B cell (primary cell): ENCODE data around the gene ATP1B3.

Source experiments
- CTCF ChIP-seq: fragments of 200-600 bp; IDR thresholded peaks from one replicate; pipeline ENCODE4 v1.8.0; 2022; ENCODE audit warnings: antibody characterized with exemption, mild to moderate bottlenecking
- EZH2 ChIP-seq: IDR thresholded peaks from 2 replicates; pipeline ENCODE4 v1.6.1; 2012; ENCODE audit warnings: borderline replicate concordance, low read depth, mild to moderate bottlenecking, moderate library complexity, low read length; ENCODE audit not compliant: insufficient read depth, poor library complexity, severe bottlenecking

GRCh38 chr3:141864281-141864970 lies 12.0 kb upstream of the ATP1B3 start:
- TF ChIP-seq CTCF (no peak), EZH2 (no peak)
